ENCODE results near the gene PPP1R26. TPM values are rescaled to one million over a fixed set of nuclear protein-coding genes. Genes with fewer than 3 reads are reported as not detected.

Gene PPP1R26
- total and polyA plus RNA-seq, 2 experiments from 2014 or later = 10.7 to 49.8 TPM

GRCh38 chr9:135506327-135507103 is 26.9 kb downstream of the PPP1R26 start:
- TF ChIP-seq ETS1 (IDR thresholded peaks at IDR 0.05) (no peak), POLR2AphosphoS5 (IDR thresholded peaks at IDR 0.05; ENCODE audit: low read depth) (no peak), ZNF462 (CRISPR knock-in tag; IDR thresholded peaks at IDR 0.05) (no peak), REST (IDR thresholded peaks at IDR 0.05; ENCODE audit: unreplicated experiment) (no peak), CTCF (conservative IDR thresholded peaks at IDR 0.05; ENCODE audit: low read depth in 2 of 2) (no peak), STAT1 (IDR thresholded peaks at IDR 0.05; ENCODE audit: unreplicated experiment) (no peak), JUNB (IDR thresholded peaks at IDR 0.05; ENCODE audit: unreplicated experiment) (no peak)
- ATAC-seq (peak; percentile 76), DNase-seq (ENCODE audit: low spot score) (peak; percentile 39)
- no peaks in the 10 kb centered on the region for H3K27me3 ChIP-seq (ENCODE audit: insufficient read depth)
- Mint-ChIP-seq H3K27ac (no peak overlapping the region), H3K36me3 (ENCODE audit: low read depth) (peaks cover 37% of the 10 kb centered on the region), H3K4me3 (no peak overlapping the region), H3K9me3 (no peaks in the 10 kb centered on the region; the same call in 2 of the 3 replicates), H3K27me3 (ENCODE audit: insufficient read depth, low read depth, poor library complexity) (peaks cover 11% of the 10 kb centered on the region), H3K4me1 (peaks cover 10% of the 10 kb centered on the region)
- no peaks in the 10 kb centered on the region for H3K9me2 ChIP-seq (ENCODE audit: insufficient read depth)
- no peaks in the 10 kb centered on the region; the same call in 1 of the 2 replicates for H3K4me1 ChIP-seq (ENCODE audit: insufficient read depth)
- H3K27ac ChIP-seq (ENCODE audit: low read depth) = no peak overlapping the region
- H4K20me1 ChIP-seq (replicated peaks; ENCODE audit: insufficient read depth) = no peaks in the 10 kb centered on the region; the same call in 1 of the 2 replicates
- H3K79me2 ChIP-seq (replicated peaks; ENCODE audit: insufficient read depth) = peaks cover 11% of the 10 kb centered on the region
- H3K4me2 ChIP-seq = no peak overlapping the region
- no peak overlapping the region for H3K4me3 ChIP-seq
- H2AFZ ChIP-seq = no peak overlapping the region
- no peaks in the 10 kb centered on the region for H3F3A ChIP-seq (replicated peaks; ENCODE audit: low read depth)
- peaks cover 9% of the 10 kb centered on the region; the same call in 1 of the 2 replicates for H3K36me3 ChIP-seq (ENCODE audit: insufficient read depth)

All from GM23338 (cell line).